Activated CD8-positive, alpha-beta memory T cell treated with anti-CD3 and anti-CD28 coated beads, Interleukin-2, amount 10 ng/mL, durations not matched to agents 7 days and 5 days (primary cell): ENCODE data around the gene ASTN2. TPM values are rescaled to one million over a fixed set of nuclear protein-coding genes. Genes with fewer than 3 reads are reported as not detected.

Source experiments
- ATAC-seq: fragments of 150-1000 bp; cut with Tn5 transposase; one replicate; pipeline ENCODE4 v1.10.0; 2021; ENCODE audit warnings: moderate library complexity
- CTCF ChIA-PET: fragments of 350-600 bp; sonication (Branson Sonifier 250); formaldehyde crosslinking; loops from one replicate; lab custom pipeline; 2021; ENCODE audit warnings: antibody characterized with exemption; lab: Charles Lee
- DNase-seq: peaks from one replicate; pipeline ENCODE4 v3.0.0-alpha.2; 2020
- H3K27ac Mint-ChIP-seq: one replicate; pipeline ENCODE4 v1.8.0; 2021; ENCODE audit warnings: mild to moderate bottlenecking, mixed read lengths
- H3K27me3 Mint-ChIP-seq: one replicate; pipeline ENCODE4 v1.8.0; 2021; ENCODE audit warnings: mixed read lengths
- H3K36me3 Mint-ChIP-seq: one replicate; pipeline ENCODE4 v1.8.0; 2021; ENCODE audit warnings: mild to moderate bottlenecking, mixed read lengths
- H3K4me1 Mint-ChIP-seq: one replicate; pipeline ENCODE4 v1.8.0; 2021; ENCODE audit warnings: mixed read lengths
- H3K4me3 Mint-ChIP-seq: one replicate; pipeline ENCODE4 v1.8.0; 2021; ENCODE audit warnings: mild to moderate bottlenecking, moderate library complexity, mixed read lengths
- H3K9me3 Mint-ChIP-seq: one replicate; pipeline ENCODE4 v1.8.0; 2022; ENCODE audit warnings: low read depth, mixed read lengths
- total RNA-seq, 2 experiments: library from RNA; stranded (reverse); gene quantifications; one replicate each; pipeline ENCODE4 v1.2.3, GENCODE V29; 2021

The ASTN2 gene
- total RNA-seq, 2 experiments from 2014 or later: 4.0 to 5.4 TPM

- Mint-ChIP-seq H3K27me3 (no peaks in the 10 kb centered on the region), H3K9me3 (no peaks in the 10 kb centered on the region), H3K4me3 (no peak overlapping the region), H3K4me1 (peaks cover 2% of the 10 kb centered on the region), H3K36me3 (no peaks in the 10 kb centered on the region), H3K27ac (no peak overlapping the region)
- DNase-seq: no peak
- CTCF ChIA-PET: no interaction called here
- no peak for ATAC-seq
Measured at GRCh38 chr9:116549061-116549664, 865.7 kb downstream of the ASTN2 start.

GRCh38 chr9:116547729-116548426 is 867.0 kb downstream of the ASTN2 start:
- Mint-ChIP-seq H3K4me3 (no peak overlapping the region), H3K36me3 (no peaks in the 10 kb centered on the region), H3K4me1 (peaks cover 2% of the 10 kb centered on the region), H3K9me3 (no peaks in the 10 kb centered on the region), H3K27me3 (no peaks in the 10 kb centered on the region), H3K27ac (no peak overlapping the region)
- DNase-seq (no peak), ATAC-seq (no peak)
- CTCF ChIA-PET: no interaction called here

GRCh38 chr9:116546711-116547581 is 867.9 kb downstream of the ASTN2 start:
- no peak overlapping the region for H3K4me3 Mint-ChIP-seq
- no peaks in the 10 kb centered on the region for H3K27me3 Mint-ChIP-seq
- H3K27ac Mint-ChIP-seq: no peak overlapping the region
- CTCF ChIA-PET: no interaction called here
- H3K4me1 Mint-ChIP-seq: peaks cover 2% of the 10 kb centered on the region
- ATAC-seq: no peak
- H3K9me3 Mint-ChIP-seq: no peaks in the 10 kb centered on the region
- DNase-seq: no peak
- no peaks in the 10 kb centered on the region for H3K36me3 Mint-ChIP-seq

GRCh38 chr9:116544896-116545295 is 870.0 kb downstream of the ASTN2 start:
- Mint-ChIP-seq H3K27me3 (no peaks in the 10 kb centered on the region), H3K4me1 (peaks cover 2% of the 10 kb centered on the region), H3K27ac (no peak overlapping the region), H3K4me3 (no peak overlapping the region), H3K36me3 (no peaks in the 10 kb centered on the region), H3K9me3 (no peaks in the 10 kb centered on the region)
- no peak for ATAC-seq
- CTCF ChIA-PET: no interaction called here
- no peak for DNase-seq

- DNase-seq (no peak), ATAC-seq (no peak)
- no peaks in the 10 kb centered on the region for H3K36me3 Mint-ChIP-seq
- H3K27ac Mint-ChIP-seq: no peak overlapping the region
- no peak overlapping the region for H3K4me3 Mint-ChIP-seq
- H3K27me3 Mint-ChIP-seq: no peaks in the 10 kb centered on the region
- CTCF ChIA-PET: no interaction called here
- H3K9me3 Mint-ChIP-seq: peaks cover 1% of the 10 kb centered on the region
- peaks cover under 1% of the 10 kb centered on the region for H3K4me1 Mint-ChIP-seq
Measured at GRCh38 chr9:116543731-116544400, 871.0 kb downstream of the ASTN2 start.

- no peak overlapping the region for H3K4me3 Mint-ChIP-seq
- CTCF ChIA-PET: no interaction called here
- no peak overlapping the region for H3K27ac Mint-ChIP-seq
- ATAC-seq (no peak), DNase-seq (no peak)
- no peaks in the 10 kb centered on the region for H3K36me3 Mint-ChIP-seq
- H3K27me3 Mint-ChIP-seq: no peaks in the 10 kb centered on the region
- H3K4me1 Mint-ChIP-seq: no peaks in the 10 kb centered on the region
- H3K9me3 Mint-ChIP-seq: peaks cover 11% of the 10 kb centered on the region
Measured at GRCh38 chr9:116541402-116541801, 873.5 kb downstream of the ASTN2 start.

- Mint-ChIP-seq H3K27ac (no peak overlapping the region), H3K4me3 (no peak overlapping the region), H3K36me3 (no peaks in the 10 kb centered on the region), H3K4me1 (no peaks in the 10 kb centered on the region), H3K27me3 (no peaks in the 10 kb centered on the region), H3K9me3 (peaks cover 11% of the 10 kb centered on the region)
- ATAC-seq (no peak), DNase-seq (no peak)
- CTCF ChIA-PET: no interaction called here
Measured at GRCh38 chr9:116539549-116539948, 875.3 kb downstream of the ASTN2 start.

- Mint-ChIP-seq H3K27ac (no peak overlapping the region), H3K36me3 (no peaks in the 10 kb centered on the region), H3K4me1 (no peaks in the 10 kb centered on the region), H3K9me3 (no peaks in the 10 kb centered on the region), H3K27me3 (no peaks in the 10 kb centered on the region), H3K4me3 (no peak overlapping the region)
- CTCF ChIA-PET: no interaction called here
- ATAC-seq (no peak), DNase-seq (no peak)
Measured at GRCh38 chr9:116525611-116526010, 889.2 kb downstream of the ASTN2 start.

GRCh38 chr9:116524778-116525470 is 889.9 kb downstream of the ASTN2 start:
- Mint-ChIP-seq H3K36me3 (no peaks in the 10 kb centered on the region), H3K4me1 (no peaks in the 10 kb centered on the region), H3K27ac (no peak overlapping the region), H3K9me3 (no peaks in the 10 kb centered on the region), H3K4me3 (no peak overlapping the region), H3K27me3 (no peaks in the 10 kb centered on the region)
- DNase-seq (no peak), ATAC-seq (no peak)
- CTCF ChIA-PET: no interaction called here

- Mint-ChIP-seq H3K4me3 (no peak overlapping the region), H3K27ac (no peak overlapping the region), H3K36me3 (no peaks in the 10 kb centered on the region), H3K9me3 (peaks cover 2% of the 10 kb centered on the region), H3K27me3 (no peaks in the 10 kb centered on the region), H3K4me1 (no peaks in the 10 kb centered on the region)
- CTCF ChIA-PET: no interaction called here
- no peak for ATAC-seq
- DNase-seq: no peak
Measured at GRCh38 chr9:116520218-116520617, 894.6 kb downstream of the ASTN2 start.

- CTCF ChIA-PET: no interaction called here
- no peaks in the 10 kb centered on the region for H3K27me3 Mint-ChIP-seq
- peaks cover 2% of the 10 kb centered on the region for H3K9me3 Mint-ChIP-seq
- H3K36me3 Mint-ChIP-seq: no peaks in the 10 kb centered on the region
- DNase-seq: no peak
- H3K4me1 Mint-ChIP-seq: no peaks in the 10 kb centered on the region
- ATAC-seq: no peak
- no peak overlapping the region for H3K27ac Mint-ChIP-seq
- H3K4me3 Mint-ChIP-seq: no peak overlapping the region
Measured at GRCh38 chr9:116516456-116516855, 898.4 kb downstream of the ASTN2 start.

- no peaks in the 10 kb centered on the region for H3K4me1 Mint-ChIP-seq
- CTCF ChIA-PET: no interaction called here
- H3K4me3 Mint-ChIP-seq: no peak overlapping the region
- no peak overlapping the region for H3K27ac Mint-ChIP-seq
- H3K36me3 Mint-ChIP-seq: no peaks in the 10 kb centered on the region
- no peak for DNase-seq
- H3K27me3 Mint-ChIP-seq: no peaks in the 10 kb centered on the region
- peaks cover 2% of the 10 kb centered on the region for H3K9me3 Mint-ChIP-seq
- ATAC-seq: no peak
Measured at GRCh38 chr9:116515541-116515940, 899.3 kb downstream of the ASTN2 start.

GRCh38 chr9:116506685-116507084 is 908.2 kb downstream of the ASTN2 start:
- H3K27me3 Mint-ChIP-seq: no peaks in the 10 kb centered on the region
- no peak overlapping the region for H3K4me3 Mint-ChIP-seq
- DNase-seq (no peak), ATAC-seq (no peak)
- H3K36me3 Mint-ChIP-seq: no peaks in the 10 kb centered on the region
- peaks cover 3% of the 10 kb centered on the region for H3K9me3 Mint-ChIP-seq
- H3K27ac Mint-ChIP-seq: no peak overlapping the region
- CTCF ChIA-PET: no interaction called here
- no peaks in the 10 kb centered on the region for H3K4me1 Mint-ChIP-seq
